HUES64 (cell line): ENCODE results near the gene RGS12.
A peak's percentile ranks its signal among the peaks of the same experiment; 100 is the strongest.

Source experiments
- H3K27ac ChIP-seq: 2 replicates; pipeline ENCODE4 v1.7.0; 2013; ENCODE audit warnings: low read depth, low read length, inconsistent platforms
- H3K27me3 ChIP-seq: 2 replicates; pipeline ENCODE4 v1.6.1; 2013; ENCODE audit warnings: mild to moderate bottlenecking, low read length; ENCODE audit not compliant: insufficient read depth
- H3K36me3 ChIP-seq: 2 replicates; pipeline ENCODE4 v1.6.1; 2013; ENCODE audit warnings: mild to moderate bottlenecking, low read length; ENCODE audit not compliant: insufficient read depth
- H3K4me1 ChIP-seq: 2 replicates; pipeline ENCODE4 v1.6.1; 2013; ENCODE audit warnings: mild to moderate bottlenecking, low read length, moderate library complexity; ENCODE audit not compliant: insufficient read depth
- H3K4me3 ChIP-seq: 2 replicates; pipeline ENCODE4 v1.5.1; 2013; ENCODE audit warnings: mild to moderate bottlenecking, low read length, moderate library complexity
- H3K9ac ChIP-seq: 2 replicates; pipeline ENCODE4 v1.6.1; 2013; ENCODE audit warnings: mild to moderate bottlenecking, low read depth, low read length
- H3K9me3 ChIP-seq: 2 replicates; pipeline ENCODE4 v1.6.1; 2013; ENCODE audit warnings: low read depth, low read length; ENCODE audit not compliant: insufficient read depth
- WGBS: fragments of 150-250, 120-280 bp; methylation state at CpG from one replicate; pipeline ENCODE4 v1.1.7; 2013; ENCODE audit warnings: missing lambda C conversion rate; 5-methylcytosine and 5-hydroxymethylcytosine counted together

Gene RGS12

DNA sequence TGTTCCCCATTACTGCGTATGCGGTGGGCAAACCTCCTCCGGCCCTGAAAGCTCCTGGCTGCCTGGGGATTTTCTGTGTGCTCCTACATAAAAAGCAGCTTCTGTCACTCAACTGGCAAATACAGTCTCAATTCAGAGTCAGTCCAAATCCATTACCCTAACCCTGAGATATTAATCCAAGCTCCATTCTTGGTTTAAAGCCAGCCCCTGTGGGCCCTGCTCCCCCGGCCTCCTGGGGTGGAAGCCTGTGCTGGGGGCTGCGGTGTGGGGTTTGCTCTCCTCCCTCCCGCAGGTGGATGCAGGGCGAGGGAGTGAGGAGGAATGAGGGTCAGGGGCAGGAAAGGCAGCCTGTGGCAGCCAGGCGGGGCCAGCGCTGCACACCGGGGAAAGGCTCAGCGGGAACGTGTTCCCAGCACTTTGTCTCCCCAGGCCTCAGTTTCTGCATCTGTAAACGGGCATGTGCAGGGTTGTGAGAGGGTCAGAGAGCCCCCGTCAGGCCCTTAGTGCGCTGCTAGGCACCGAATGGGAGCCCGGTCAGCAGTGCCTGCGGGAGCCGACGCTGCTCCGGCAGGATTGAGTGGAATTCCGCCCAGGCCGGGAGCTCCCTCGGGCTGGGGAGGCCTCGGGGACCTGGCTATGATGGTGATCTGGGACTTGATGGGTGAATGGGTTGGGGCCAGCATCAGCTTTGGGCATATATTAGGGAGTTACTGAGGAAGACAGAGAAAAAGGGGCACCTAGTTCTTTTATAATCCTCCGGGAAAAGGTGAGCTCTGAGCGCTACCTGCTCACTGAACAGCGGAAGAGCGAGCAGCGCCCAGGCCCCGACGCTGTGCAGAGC lies 6.3 kb upstream of the RGS12 start:
- Histone ChIP-seq H3K4me1 (peaks cover 4% of the 10 kb centered on the region; the same call in 1 of the 2 replicates), H3K9me3 (0 out of 2 replicates have a peak, but pooled peaks cover 4% of the 10 kb centered on the region), H3K4me3 (no peak overlapping the region), H3K27me3 (peaks cover 14% of the 10 kb centered on the region), H3K9ac (no peak overlapping the region), H3K27ac (no peak overlapping the region), H3K36me3 (no peaks in the 10 kb centered on the region)
- WGBS, result 88% methylated on average over 32 of the region's 32 CpGs

DNA sequence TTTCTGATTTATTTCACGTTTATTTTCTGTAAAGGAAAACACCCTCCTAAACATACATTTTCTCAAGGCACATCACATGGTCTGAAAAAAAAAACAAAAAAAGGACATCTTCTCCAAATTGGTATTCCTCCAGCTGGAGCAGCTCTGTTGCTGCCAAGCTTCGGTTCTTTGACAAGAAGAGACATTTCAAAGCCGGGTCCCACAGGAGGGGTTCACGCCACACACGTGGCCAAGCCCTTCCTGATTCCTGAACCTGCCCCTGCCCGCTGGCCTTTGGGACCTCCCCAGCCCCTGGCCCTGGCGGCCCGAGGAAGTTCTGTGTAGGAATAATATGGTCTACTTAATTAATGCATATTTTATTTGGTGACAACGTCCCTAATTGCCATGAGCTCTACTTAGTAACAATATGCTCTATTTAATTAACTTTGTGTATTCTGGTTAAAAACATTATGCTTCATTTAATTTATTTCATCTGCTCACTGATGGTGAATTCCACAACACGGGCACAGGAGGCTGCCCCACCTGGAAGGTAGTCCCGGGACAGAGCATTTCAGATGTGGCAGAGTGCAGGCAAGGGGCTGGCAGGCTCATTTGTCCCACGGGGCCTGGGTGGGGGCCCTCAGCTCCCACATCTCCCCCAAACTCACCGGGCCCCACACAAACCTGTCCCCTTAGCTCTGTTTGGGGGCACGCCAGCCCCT lies 5.4 kb upstream of the RGS12 start:
- 92% methylated on average over 11 of the region's 14 CpGs for WGBS
- Histone ChIP-seq H3K9ac (no peak overlapping the region), H3K27ac (no peak overlapping the region), H3K4me3 (no peak overlapping the region), H3K4me1 (peaks cover 4% of the 10 kb centered on the region; the same call in 1 of the 2 replicates), H3K27me3 (peaks cover 18% of the 10 kb centered on the region), H3K36me3 (no peaks in the 10 kb centered on the region), H3K9me3 (no peaks in the 10 kb centered on the region)

DNA sequence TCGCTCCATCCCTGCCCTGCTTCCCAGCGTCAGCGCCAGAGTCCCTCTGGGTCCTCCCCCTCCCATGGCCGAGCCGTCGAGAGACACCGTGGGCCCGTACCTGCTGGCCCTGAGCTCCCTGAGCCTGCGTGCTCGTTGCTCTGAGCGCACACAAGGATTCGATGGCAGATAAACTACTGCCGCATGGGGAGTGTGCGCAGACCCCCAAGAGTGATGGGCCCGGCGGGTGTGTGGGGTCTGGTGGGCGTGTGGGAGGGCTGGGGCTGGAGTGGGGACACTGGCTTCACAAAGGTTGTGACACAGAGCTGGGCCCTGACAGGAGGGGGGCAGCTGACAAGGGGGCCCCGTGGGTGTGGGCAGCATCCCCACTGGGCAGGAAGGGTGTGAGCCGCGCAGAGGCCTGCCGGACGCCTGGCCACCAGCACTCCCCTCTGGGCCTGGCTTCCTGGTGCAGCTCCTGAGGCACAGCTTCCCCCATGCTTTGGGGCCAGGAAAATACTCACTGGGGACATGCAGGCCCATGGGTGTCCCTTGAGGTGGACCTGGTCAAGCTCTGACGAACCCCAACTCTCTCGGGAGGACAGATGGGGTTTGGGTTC lies 4.8 kb upstream of the RGS12 start:
- H3K27me3 ChIP-seq, result peaks cover 18% of the 10 kb centered on the region
- no peak overlapping the region for H3K27ac ChIP-seq
- H3K4me1 ChIP-seq, result peaks cover 4% of the 10 kb centered on the region; the same call in 1 of the 2 replicates
- no peak overlapping the region for H3K4me3 ChIP-seq
- no peaks in the 10 kb centered on the region for H3K9me3 ChIP-seq
- H3K36me3 ChIP-seq, result no peaks in the 10 kb centered on the region
- H3K9ac ChIP-seq, result no peak overlapping the region
- 93% methylated on average over 24 of the region's 24 CpGs for WGBS

DNA sequence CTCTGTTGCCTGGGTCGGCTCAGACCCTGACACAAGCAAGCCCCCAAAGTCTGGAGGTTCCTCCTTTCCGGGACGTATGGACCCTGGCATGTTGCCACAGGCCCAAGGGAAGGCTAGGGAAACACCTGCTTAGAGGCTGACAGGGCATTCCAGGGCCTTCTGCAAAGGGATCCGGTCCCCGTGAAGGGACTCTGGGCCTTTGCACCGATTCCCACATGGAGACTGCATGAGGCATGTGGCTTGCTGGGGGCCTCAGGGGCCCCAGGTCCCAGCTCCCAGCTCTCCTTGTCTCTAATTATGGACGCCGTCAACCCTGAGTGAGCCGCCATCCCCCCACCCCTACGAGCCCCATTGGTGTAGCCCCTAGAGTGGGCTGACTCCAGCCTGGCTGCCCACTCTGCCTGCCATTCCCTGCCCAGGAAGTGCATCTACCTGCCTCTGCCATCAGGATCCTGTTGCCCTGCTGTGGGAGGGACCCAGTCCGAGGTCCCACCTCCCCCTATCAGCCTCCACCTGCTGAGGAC lies 4.2 kb upstream of the RGS12 start:
- Histone ChIP-seq H3K4me3 (no peak overlapping the region), H3K9me3 (no peaks in the 10 kb centered on the region), H3K9ac (no peak overlapping the region), H3K27ac (no peak overlapping the region), H3K36me3 (no peaks in the 10 kb centered on the region), H3K4me1 (peaks cover 4% of the 10 kb centered on the region; the same call in 1 of the 2 replicates), H3K27me3 (peaks cover 18% of the 10 kb centered on the region)
- WGBS, result 91% methylated on average over 11 of the region's 11 CpGs

DNA sequence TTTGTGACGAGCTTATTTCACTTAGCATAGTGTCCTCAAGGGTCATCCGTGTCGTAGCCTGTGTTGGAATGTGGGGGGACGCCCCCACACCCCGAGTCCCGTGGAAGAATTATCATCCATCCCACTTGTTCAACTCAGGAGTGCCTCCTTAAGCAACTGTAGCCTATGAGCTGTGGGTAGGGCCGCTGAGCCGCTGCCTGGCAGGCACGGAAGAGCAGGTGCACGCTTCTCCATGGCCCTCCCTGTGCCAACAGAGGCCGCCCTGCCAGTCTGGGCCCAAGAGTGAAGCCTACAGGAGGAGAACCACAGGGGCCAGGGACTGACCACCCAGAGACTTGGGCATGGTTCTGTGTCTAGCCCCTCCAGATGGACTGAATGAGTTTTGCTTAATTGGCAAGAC lies 2.3 kb upstream of the RGS12 start:
- H3K36me3 ChIP-seq, result no peaks in the 10 kb centered on the region
- no peak overlapping the region for H3K4me3 ChIP-seq
- no peak overlapping the region for H3K27ac ChIP-seq
- peaks cover 18% of the 10 kb centered on the region for H3K27me3 ChIP-seq
- no peaks in the 10 kb centered on the region for H3K9me3 ChIP-seq
- H3K4me1 ChIP-seq, result peaks cover 4% of the 10 kb centered on the region; the same call in 1 of the 2 replicates
- WGBS, result 92% methylated on average over 11 of the region's 11 CpGs
- H3K9ac ChIP-seq, result no peak overlapping the region

DNA sequence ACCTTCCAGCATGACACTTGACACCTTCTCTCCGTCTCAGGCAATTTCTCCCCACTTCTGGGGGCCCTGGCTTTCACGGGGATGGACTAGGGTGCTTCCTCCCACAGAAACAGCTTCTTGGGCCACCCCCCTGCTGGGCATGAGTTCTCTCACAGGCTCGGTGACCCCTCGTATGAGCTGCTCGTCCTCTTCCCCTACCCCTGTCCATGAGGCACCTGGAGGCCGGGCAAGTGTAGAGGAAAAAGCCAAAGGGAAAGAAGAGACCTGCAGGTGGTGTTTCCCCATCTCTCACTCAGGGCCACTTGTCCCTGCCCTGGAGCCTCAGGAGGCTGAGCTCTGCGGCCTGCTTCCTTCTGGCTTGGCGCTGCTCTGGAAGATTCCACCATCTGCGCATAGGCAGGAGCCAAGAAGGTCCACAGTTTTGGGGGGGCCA lies 1.9 kb upstream of the RGS12 start:
- H3K9ac ChIP-seq, result no peak overlapping the region
- H3K4me3 ChIP-seq, result no peak overlapping the region
- H3K9me3 ChIP-seq, result no peaks in the 10 kb centered on the region
- peaks cover 18% of the 10 kb centered on the region for H3K27me3 ChIP-seq
- H3K36me3 ChIP-seq, result no peaks in the 10 kb centered on the region
- 90% methylated on average over 9 of the region's 9 CpGs for WGBS
- H3K4me1 ChIP-seq, result peaks cover 4% of the 10 kb centered on the region; the same call in 1 of the 2 replicates
- H3K27ac ChIP-seq, result no peak overlapping the region

DNA sequence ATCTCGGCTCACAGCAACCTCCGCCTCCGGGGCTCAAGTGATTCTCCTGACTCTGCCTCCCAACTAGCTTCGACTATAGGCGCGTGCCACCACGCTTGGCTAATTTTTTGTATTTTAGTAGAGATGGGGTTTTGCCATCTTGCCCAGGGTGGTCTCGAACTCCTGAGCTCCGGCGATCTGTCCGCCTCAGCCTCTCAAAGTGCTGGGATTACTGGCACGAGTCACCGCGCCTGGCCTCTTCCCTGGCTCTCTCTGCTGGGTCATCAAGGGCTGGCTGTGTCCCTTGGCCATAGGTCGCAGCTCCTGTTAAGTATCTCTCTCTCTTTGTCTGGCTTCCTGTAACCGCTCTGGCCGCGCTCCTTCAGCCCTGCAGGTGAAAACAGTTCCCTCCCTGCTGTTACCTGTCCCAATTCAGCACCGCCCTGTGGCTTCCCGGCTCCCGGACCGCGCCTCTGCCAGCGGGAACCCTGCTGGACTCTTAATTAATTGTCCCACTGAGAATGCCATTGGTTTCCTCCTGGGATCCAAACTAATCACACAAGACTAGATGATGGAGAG lies 1.3 kb upstream of the RGS12 start:
- H3K27me3 ChIP-seq, result peaks cover 18% of the 10 kb centered on the region
- 40% methylated on average over 24 of the region's 24 CpGs for WGBS
- peaks cover 4% of the 10 kb centered on the region; the same call in 1 of the 2 replicates for H3K4me1 ChIP-seq
- no peaks in the 10 kb centered on the region for H3K36me3 ChIP-seq
- no peak overlapping the region for H3K9ac ChIP-seq
- H3K4me3 ChIP-seq, result peak overlapping the region; percentile 72
- no peak overlapping the region for H3K27ac ChIP-seq
- no peaks in the 10 kb centered on the region for H3K9me3 ChIP-seq

DNA sequence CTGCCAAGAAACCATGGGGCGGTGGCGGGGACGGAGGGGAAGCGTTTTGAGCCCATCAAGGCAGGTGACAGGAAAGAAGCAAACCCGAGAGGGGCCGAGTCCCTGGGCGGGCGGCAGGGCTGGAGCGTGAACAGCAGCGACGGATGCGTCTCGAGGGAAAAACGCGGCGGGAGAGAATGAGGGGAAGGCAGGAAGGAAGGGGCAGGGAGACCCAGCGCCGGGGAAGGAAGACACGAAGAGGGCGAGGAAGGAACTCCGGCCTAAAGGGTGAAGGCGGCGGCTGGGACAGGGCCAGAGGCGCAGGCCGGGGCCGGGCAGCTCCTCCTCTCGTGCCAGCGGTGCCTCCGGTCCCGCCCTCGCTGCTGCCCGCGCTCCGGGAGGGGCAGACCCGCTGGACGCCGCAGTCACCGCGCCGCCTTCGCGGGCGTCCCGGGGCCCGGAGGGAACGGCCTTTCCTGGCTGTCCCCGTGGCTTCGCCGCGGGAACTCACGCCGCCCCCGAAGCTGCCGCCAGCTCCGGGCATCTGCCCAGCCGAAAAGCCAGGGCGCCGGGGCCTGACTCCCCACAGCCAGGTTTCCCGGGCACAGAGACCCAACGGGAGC lies 751 bp upstream of the RGS12 start:
- Histone ChIP-seq H3K9ac (peak overlapping the region; percentile 32), H3K27ac (no peak overlapping the region; the same call in 1 of the 2 replicates), H3K4me3 (peak overlapping the region; percentile 72), H3K4me1 (peaks cover 8% of the 10 kb centered on the region; the same call in 1 of the 2 replicates), H3K9me3 (no peaks in the 10 kb centered on the region), H3K27me3 (peaks cover 18% of the 10 kb centered on the region), H3K36me3 (no peaks in the 10 kb centered on the region)
- under 1% methylated on average over 60 of the region's 60 CpGs for WGBS

DNA sequence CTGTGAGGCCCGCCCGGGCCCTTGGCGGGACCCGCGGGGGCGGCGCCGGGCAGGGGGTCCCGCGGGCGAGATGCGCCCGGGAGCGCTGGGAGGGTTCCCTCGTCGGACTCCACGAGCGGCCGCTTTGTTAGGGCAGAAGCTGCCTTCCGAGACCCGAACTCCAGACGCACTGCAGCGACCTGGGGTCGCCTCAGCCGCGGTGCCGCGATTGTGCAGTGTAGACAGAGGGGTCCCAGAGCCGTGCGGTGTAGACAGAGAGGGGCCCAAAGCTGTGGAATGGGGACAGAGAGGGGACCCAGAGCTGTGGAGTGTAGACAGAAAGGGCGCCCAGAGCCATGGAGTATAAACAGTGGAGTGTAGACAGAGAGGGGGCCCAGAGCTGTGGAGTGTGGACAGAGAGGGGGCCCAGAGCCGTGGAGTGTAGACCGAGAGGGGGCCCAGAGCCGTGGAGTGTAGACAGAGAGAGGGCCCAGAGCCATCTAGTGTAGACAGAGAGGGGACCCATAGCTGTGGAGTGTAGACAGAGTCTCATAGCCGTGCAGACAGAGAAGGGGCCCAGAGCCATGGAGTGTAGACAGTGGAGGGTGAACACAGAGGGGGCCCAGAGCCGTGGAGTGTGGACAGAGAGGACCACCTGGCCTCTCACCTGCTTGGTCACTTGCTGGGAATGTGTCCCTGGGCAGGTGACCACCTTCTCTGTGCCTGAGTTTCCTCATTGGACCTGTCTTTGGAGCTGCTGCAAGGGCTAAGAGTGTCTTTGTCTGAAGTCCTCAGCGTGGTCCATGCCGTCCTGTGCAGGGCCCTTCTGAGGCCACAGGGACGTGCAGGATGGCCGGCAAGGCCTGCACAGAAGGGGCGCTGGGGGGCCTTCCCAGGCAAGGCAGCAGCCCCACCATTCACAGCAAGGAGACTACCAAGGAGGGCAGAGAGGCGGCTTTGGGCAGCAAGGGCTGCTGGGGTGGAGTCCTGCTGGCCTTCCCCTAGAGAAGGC lies 875 bp downstream of the RGS12 start:
- Histone ChIP-seq H3K9ac (peak overlapping the region; percentile 92), H3K4me1 (peaks cover 8% of the 10 kb centered on the region; the same call in 1 of the 2 replicates)

More for the DNA sequence above, 875 bp downstream of the RGS12 start:
- WGBS, result 21% methylated on average over 42 of the region's 42 CpGs
- Histone ChIP-seq H3K36me3 (no peaks in the 10 kb centered on the region), H3K9me3 (no peaks in the 10 kb centered on the region), H3K27ac (no peak overlapping the region; the same call in 1 of the 2 replicates), H3K27me3 (peaks cover 18% of the 10 kb centered on the region), H3K4me3 (peak overlapping the region; percentile 69)
